Anterior cingulate cortex (tissue), 58 donors: ENCODE measurements around the gene GUCD1.

Experiments used
- DNase-seq, 58 donors: peaks; one replicate each; lab custom pipeline; 2025; lab: John Stamatoyannopoulos, UW

The GUCD1 gene

DNA sequence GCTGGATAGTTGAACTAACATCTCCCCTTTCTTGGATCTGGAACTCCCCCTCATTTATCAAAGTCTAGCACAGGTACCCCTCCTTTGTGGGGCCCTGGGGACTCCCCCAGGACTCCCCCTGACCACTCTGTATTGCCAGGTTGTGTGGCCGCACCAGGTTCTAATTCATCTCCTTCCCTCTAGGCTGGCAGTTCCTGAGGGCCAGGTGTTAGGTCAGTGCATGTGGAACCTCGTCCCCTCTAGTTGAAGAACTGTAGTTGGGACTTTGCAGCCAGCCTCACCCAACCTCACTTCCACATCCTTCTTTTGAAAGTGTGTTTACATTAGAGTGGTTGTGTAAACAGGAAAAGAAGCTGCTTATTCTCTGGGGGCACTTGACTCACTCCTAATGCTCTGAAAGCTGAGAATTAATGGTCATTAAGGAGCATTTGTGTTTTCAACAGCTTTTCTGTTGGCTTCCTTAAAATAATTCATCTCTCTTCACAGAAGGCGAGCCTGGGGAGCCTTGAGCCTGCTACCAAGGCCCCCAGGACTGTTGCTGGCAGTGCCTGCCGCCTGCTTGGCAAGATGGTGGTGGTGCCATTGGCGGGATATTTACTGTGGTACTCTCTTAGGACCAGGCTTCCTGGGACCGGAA lies 48.0 kb downstream of the GUCD1 start:
- DNase-seq = no peak

- no peak for DNase-seq
These were observed 49.8 kb downstream of the GUCD1 start for GRCh38 chr22:24504956-24505736.

GRCh38 chr22:24504540-24504939 lies 50.4 kb downstream of the GUCD1 start:
- DNase-seq = no peak

DNA sequence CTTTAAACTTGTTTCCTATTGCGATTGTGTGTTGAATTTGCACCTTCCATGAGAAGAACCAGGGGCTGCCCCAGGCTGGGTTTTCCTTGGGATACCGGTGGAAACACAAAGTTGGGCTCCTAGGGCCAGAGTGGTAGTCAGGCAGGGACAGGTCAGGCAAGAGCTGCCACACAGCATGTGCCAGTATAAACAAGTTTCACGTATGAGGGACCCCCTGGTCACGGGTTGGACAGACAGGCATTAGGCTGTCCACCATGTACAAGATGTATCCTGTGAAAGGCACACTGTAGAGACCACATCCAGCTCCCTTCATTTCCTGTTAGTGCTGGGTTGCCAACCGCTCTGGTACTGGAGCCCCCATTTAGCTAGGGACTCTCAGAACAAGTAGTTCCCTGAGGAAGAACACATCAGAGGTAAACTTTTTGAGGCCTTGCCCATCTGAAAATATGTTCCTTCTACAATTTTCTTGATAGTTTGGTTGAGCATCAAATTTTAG lies 51.0 kb downstream of the GUCD1 start:
- no peak for DNase-seq

DNA sequence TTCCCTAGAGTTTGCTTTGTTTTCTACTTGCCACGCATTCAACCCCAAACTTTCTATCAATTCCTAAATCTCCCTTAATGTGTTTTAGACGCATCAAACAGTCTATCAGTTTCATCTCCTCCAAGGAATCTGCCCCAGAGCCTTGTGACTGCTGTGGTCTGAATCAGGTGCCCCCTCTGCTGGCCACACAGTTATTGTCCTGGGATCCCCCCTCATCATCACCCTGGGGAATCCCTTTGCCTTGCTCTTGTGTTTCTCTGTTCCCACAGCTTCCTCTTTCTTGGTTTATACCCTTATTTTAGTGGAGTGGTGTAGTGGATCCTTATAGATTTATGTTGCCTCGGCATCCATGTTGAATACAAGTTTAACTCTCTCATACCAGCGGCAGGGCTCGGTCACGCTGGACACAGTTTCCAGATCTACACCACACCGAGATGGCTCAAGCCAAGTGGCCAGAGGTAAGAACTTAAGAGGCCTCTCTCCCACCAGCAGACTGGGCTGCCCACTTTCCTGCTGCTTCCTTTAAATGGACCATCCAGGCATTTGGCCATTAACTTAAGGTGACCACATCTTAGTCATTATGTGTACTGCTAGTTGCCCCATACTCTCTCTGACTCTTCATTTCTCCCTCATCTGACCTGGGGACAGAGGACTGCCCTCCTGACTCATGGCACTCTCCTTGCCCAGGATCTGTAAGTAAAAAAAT lies 51.6 kb downstream of the GUCD1 start:
- DNase-seq = peak in 14 of 58 donors; percentile 4 to 50 (median 14)

DNA sequence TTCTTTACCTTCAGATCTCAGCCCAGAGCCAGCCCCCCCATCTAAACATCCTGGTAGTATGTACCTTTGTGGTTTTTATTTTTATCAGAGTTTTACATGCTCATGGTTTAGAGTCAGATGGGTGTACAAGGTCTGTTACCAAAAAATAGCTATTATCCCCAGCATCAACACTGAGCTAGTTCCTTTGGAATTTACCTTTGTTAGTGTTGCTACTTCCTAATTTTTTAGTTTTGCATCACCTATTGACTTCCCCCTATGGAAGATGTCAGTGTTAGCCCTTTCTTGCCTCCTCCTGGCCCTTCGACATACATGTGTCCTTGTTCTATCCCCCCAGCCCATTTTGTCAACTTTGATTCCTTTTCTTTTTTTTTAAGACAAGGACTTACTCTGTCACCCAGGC lies 52.4 kb downstream of the GUCD1 start:
- no peak for DNase-seq

GRCh38 chr22:24502034-24502433 lies 52.9 kb downstream of the GUCD1 start:
- DNase-seq = no peak

- DNase-seq = no peak
These were observed 53.5 kb downstream of the GUCD1 start for GRCh38 chr22:24501301-24502005.

- no peak for DNase-seq
These were observed 54.6 kb downstream of the GUCD1 start for GRCh38 chr22:24500277-24500820.

- DNase-seq = no peak
These were observed 55.1 kb downstream of the GUCD1 start for GRCh38 chr22:24499706-24500276.

- DNase-seq = peak in 1 of 58 donors; percentile 38
These were observed 56.1 kb downstream of the GUCD1 start for GRCh38 chr22:24498824-24499223.

GRCh38 chr22:24497841-24498258 lies 57.1 kb downstream of the GUCD1 start:
- DNase-seq = no peak

GRCh38 chr22:24496661-24497060 lies 58.3 kb downstream of the GUCD1 start:
- DNase-seq = no peak

GRCh38 chr22:24496234-24496633 lies 58.7 kb downstream of the GUCD1 start:
- no peak for DNase-seq

GRCh38 chr22:24495365-24495675 lies 59.6 kb downstream of the GUCD1 start:
- DNase-seq = no peak

DNA sequence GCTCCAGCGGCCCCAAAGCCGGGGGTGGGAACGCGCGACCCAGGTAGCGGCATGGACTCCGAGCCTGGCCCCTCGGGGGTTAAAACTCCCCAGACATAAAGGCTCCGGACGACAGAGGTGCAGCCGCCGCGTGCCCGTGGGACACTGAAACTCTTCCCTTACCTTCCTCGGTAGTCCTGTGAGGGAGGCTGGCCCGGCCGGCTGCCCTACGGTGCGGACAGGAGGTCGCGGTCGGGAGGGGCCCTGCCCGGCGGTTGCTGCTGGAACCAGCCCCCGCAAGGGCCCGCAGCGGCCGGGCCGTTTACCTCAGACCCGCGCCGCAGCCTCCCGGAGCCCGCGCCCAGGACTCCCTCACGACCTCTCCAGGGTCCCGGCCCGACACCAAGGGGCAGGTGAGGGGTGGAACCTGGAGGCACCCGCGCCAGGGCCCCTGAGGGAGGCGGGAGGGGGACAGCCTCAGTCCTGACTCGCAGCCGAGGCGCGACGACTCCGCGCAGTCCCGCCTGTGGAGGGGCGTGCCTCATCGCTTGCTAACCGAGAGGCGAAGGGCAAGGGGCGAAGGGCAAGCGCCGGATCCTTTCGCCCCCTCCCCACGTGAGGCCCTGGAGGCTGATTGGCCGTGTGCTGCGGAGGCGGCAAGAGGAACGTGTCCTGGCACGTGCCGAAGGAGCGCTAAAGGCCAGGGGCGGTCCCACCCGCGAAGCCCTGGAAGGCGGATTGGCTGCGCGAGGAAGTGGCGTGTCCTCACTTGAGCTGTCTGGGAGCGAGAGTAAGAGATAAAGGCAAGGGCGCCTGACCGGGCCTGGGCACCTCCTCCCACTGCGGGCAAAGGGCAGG lies 60.2 kb downstream of the GUCD1 start, which contains the start of gene UPB1:
TSS of gene UPB1 (plus strand) at position 805 of the 837 bp plus-strand sequence. CDS start 72 bp downstream, outside the sequence.
- DNase-seq = no peak

DNA sequence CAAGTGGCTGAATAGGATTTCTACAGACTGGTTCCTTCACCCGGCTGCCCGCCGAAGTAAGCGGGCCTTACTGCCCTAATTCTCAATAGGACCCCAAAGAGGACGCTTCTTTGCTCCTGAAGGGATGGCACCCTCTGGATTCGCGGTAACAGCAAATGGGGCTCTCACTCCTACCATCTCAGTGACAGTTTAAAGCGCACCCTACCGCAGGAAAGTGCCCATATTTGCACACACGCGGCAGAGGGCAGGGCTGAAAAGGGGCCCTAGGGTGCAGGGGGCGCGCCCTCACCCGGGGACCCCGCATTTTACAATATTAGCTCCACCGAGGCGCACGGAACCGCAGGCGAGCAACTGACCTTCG lies 60.8 kb downstream of the GUCD1 start:
- DNase-seq = no peak

- no peak for DNase-seq
These were observed 62.5 kb downstream of the GUCD1 start for GRCh38 chr22:24492391-24492790.
